ENCODE data around the gene CPN2.

The CPN2 gene

DNA sequence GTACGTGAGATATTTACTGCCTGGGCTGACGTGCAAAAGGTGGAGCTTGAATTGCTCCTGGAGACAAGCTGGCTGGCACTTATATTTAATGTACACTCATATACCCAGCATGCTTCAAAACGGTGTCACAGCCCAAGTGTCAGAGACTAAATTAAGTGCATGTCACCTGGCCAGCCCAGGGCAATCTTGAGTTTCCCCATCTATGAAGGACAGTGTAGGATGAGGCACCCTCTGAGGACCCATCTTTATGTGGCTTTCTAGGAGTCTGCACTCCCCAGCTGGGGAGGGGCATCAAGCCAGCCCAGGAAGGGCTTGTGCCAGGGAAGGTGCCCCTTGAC is 13.2 kb upstream of the CPN2 start:
- H3K4me3 ChIP-seq (ENCODE audit: low read depth, low read length) = no peak overlapping the region
- no peak for DNase-seq (ENCODE audit: low read depth)

GRCh38 chr3:194360568-194360967 is 9.4 kb upstream of the CPN2 start:
- no peak for DNase-seq (ENCODE audit: low read depth)

GRCh38 chr3:194357681-194358080 is 6.6 kb upstream of the CPN2 start:
- no peak for DNase-seq (ENCODE audit: low read depth)
- no peak overlapping the region for H3K4me3 ChIP-seq (ENCODE audit: low read depth, low read length)

More at GRCh38 chr3:194360568-194360967, 9.4 kb upstream of the CPN2 start:
- no peak overlapping the region for H3K4me3 ChIP-seq (ENCODE audit: low read depth, low read length)

DNA sequence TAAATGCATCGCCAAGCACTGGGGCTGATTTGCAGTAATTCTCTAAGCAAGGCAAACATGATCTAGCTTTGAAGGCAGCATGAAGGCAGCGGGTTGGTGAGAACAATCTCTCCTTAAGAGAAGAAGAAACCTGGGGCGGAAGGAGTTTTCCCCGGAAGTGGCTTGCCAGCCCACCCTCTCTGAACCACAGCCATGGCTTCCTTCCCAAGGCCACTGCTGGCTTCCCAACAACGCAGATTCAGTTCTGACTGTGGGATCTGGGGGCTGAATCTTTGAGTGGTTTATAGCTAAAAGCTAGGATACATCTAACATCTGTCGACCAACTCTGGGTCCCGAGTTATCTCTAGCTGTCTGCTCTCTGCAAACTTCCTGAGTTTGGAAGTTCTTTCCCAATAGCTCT is 4.3 kb upstream of the CPN2 start:
- DNase-seq (ENCODE audit: low read depth) = no peak
- no peak overlapping the region for H3K4me3 ChIP-seq (ENCODE audit: low read depth, low read length)

DNA sequence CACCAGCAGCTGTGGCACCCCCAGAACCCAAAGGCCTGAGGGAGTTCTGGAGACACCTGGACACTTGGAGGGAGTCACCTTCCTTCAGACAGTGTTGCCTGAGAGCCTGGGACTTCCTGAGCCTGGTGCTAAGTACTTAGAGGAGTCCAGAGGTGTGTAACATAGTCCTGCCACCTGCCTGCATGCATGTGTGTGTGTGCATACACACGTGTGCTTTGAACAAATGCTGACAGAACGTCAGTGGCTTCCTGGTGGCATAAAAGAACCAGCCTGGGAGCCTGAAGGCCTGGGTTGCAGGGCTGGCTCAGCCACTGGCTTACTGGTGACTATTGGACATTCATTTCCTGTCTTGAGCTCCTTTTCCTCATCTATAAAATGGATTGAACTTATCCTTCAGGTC is 3.2 kb upstream of the CPN2 start:
- DNase-seq (ENCODE audit: low read depth) = no peak
- no peak overlapping the region for H3K4me3 ChIP-seq (ENCODE audit: low read depth, low read length)

- H3K4me3 ChIP-seq (ENCODE audit: low read depth, low read length) = no peak overlapping the region
- DNase-seq (ENCODE audit: low read depth) = no peak
Measured at GRCh38 chr3:194352667-194353246, 1.6 kb upstream of the CPN2 start.

GRCh38 chr3:194351952-194352536 is 916 bp upstream of the CPN2 start:
- DNase-seq (ENCODE audit: low read depth) = no peak
- no peak overlapping the region for H3K4me3 ChIP-seq (ENCODE audit: low read depth, low read length)

DNA sequence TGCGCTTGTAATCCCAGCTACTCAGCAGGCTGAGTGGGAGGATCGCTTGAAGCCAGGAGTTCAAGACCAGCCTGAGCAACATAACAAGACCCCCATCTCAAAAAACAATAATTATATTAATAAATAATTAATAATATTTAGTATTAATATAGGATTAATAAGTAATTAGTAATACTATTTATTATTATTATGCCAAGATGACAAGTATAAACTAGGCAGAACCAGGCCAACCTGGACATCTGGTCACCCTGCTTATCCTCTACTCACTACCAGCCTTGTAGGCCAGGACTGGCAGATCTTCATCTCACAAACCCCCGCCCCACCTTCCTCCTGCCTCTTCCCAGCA is 429 bp downstream of the CPN2 start:
- no peak overlapping the region for H3K4me3 ChIP-seq (ENCODE audit: low read depth, low read length)
- no peak for DNase-seq (ENCODE audit: low read depth)

DNA sequence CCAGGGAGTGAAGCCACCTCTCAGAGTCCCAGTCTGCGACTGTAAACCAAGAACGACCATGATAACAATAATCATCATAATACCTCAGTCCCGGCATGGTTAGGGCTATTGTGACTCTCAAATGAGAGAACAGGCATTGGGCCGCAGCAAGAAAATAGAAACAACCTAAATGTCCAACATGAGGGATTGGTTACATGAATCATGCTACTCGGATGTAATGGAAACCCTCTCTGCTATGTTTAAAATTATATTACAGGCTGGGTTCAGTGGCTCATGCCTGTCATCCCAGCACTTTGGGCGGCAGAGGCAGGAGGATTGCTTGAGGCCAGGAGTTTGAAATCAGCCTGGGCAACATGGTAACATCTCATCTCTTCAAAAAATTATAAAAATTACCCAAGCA is 2.8 kb downstream of the CPN2 start:
- no peak for DNase-seq (ENCODE audit: low read depth)
- no peak overlapping the region for H3K4me3 ChIP-seq (ENCODE audit: low read depth, low read length)

GRCh38 chr3:194346621-194347020 is 4.5 kb downstream of the CPN2 start:
- H3K4me3 ChIP-seq (ENCODE audit: low read depth, low read length) = no peak overlapping the region
- DNase-seq (ENCODE audit: low read depth) = no peak

DNA sequence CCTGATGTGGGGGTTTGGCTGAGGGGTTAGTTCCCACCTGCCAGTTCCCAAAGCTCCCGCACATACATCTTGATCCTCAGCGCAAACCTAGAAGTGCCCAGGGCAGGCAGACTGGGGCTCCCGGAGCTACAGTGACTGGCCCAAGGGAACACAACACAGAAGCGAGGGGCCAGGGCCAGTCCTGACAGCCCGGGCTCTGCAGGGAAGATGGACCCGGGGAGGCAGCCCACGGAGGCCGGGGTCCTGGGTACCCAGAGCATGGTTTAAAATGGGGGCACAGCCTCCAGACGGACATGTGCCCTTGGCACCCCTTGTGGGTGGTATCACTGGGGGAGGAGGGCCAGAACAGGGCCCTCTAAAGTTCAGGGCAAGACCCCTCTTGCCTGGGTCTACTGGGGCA is 5.1 kb downstream of the CPN2 start:
- DNase-seq (ENCODE audit: low read depth) = no peak
- H3K4me3 ChIP-seq (ENCODE audit: low read depth, low read length) = no peak overlapping the region

DNA sequence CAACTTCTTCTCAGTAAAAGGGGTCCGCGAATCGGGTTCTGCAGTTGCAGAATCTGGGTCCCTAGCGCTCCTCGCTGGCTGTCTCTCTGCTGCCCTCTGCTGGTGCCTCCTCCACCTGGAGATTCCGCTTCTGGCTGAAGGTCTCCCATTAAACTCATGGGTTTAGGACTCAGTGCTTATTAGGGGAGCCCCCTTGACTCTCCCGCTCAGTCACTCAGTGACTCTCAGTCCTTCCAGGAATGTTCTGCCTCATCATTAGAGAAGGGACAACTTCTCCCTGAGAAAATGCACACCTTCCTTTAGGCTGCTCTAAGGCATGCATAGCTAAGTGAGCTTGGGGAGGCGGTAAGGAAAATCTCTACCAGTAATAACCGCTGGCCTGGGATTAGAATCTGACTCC is 7.1 kb downstream of the CPN2 start:
- H3K4me3 ChIP-seq (ENCODE audit: low read depth, low read length) = no peak overlapping the region
- no peak for DNase-seq (ENCODE audit: low read depth)

DNA sequence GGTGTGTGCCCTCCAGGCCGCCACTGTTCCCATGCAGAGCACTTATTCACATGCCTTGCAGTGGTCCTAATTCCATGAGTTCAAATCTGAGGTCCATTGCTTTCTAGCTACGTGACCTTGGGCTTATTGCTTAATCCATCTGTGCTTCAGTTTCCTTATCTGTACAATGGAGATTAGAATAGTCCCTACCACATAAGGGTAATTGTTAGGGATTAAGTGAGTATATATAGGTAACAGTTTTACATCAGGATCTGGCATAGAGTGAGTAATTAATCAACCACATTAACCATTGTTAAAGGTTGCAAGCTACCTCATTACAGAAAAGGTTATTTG is 7.6 kb downstream of the CPN2 start:
- DNase-seq (ENCODE audit: low read depth) = no peak

GRCh38 chr3:194342861-194343560 is 8.1 kb downstream of the CPN2 start:
- DNase-seq (ENCODE audit: low read depth) = no peak
- no peak overlapping the region for H3K4me3 ChIP-seq (ENCODE audit: low read depth, low read length)

More for the DNA sequence above, 7.6 kb downstream of the CPN2 start:
- no peak overlapping the region for H3K4me3 ChIP-seq (ENCODE audit: low read depth, low read length)

DNA sequence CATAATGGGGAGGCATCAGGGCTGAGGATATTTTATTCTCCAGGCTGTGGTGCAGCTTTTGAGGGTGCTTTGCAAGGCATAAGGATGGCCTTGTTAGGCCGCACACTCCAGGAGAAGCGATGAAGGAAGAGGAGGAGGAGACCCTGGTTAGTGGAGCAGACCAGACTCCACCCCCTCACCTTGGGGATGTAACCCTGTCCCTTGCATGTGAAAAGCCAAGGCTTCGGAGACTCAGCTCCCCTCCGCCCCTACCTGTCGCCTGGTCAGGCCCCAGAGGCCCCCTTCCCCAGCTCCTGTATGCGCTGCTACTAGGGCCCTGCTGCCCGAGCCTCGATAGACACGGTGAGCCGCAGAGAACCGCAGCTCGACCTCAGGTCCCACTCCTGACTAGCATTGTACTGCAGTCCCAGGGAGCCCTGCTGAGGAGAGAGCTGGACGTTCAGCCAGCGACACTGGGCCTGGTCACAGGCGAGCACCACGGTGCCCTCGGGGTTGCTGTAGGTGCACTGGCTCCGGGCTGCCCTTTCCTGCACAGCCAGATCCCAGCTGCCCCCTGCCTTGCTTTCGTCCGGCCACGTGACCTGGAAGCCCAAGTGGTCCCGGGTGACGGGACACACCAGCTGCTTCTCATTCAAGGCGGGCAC is 10.2 kb downstream of the CPN2 start:
- no peak overlapping the region for H3K4me3 ChIP-seq (ENCODE audit: low read depth, low read length)
- no peak for DNase-seq (ENCODE audit: low read depth)

DNA sequence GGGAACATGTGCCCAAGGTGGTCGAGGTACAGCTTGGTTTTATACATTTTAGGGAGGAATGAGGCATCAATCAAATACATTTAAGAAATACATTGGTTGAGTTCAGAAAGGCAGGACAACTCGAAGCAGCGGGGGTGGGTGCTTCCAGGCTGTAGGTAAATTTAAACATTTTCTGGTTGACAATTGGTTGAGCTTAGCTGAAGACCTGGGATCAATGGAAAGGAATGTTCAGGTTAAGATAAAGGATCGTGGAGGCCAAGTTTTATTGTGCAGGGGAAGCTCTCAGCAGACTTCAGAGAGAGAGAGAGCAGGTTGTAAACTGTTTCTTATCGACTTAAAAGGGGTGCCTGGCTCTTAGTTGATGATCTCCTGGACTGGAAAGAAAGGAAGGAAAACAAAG is 11.3 kb downstream of the CPN2 start:
- no peak overlapping the region for H3K4me3 ChIP-seq (ENCODE audit: low read depth, low read length)
- DNase-seq (ENCODE audit: low read depth) = no peak

DNA sequence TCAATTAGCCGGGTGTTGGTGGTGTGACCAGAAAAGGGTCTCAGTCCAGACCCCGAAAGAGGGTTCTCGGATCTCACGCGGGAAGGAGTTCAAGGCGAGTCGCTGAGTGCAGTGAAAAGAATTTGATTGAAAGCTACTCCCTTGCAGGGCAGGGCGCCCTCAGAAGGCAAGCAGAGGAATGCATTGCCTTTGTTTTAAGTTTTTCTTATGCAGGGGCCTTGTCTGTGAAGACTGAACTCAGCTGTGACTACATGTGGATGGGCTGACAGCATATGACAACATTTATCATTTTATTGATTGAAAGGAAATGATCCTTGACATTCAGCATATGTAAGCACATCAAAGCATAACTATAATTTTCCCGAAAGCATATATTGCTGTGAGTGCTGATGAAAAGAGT is 11.8 kb downstream of the CPN2 start:
- no peak for DNase-seq (ENCODE audit: low read depth)
- H3K4me3 ChIP-seq (ENCODE audit: low read depth, low read length) = no peak overlapping the region

DNA sequence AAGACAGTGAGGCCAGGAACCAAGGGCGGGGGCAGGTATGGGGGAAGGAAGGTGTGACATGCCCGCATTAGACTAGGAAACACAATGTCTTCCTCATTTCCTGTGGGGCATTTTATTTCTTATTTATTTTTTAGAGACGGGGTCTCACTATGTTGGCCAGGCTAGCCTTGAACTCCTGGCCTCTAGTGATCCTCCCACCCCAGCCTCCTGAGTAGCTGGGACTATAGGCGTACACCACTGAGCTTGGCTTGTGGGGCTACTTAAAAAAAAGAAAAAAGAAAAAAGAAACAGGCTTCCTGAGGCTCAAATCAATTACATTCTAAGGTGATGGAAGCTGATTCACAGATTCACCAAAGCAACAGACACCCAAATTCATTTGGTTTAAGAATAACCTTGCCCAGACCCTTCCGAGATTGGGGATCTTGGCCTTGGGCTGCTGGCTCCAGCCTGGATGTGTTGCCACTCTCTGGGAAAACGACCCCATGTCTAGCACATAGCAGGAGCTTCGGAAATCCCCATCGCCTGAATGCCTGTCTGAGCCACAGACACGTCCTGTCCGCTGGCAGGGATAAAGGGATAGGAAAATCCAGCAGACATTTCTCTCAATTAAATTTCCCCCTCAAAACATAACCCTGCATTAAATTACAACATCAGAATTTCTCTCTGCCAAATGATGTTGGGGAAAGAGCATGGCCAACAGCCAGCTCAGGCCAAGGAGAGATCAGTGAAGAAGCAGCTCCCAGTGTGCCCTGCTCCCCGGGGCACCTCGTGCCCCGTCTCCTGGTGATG is 13.0 kb downstream of the CPN2 start:
- no peak overlapping the region for H3K4me3 ChIP-seq (ENCODE audit: low read depth, low read length)
- no peak for DNase-seq (ENCODE audit: low read depth)

GRCh38 chr3:194336601-194337355 is 14.3 kb downstream of the CPN2 start:
- H3K4me3 ChIP-seq (ENCODE audit: low read depth, low read length) = no peak overlapping the region
- DNase-seq (ENCODE audit: low read depth) = no peak

GRCh38 chr3:194333981-194334320 is 17.2 kb downstream of the CPN2 start:
- no peak for DNase-seq (ENCODE audit: low read depth)
- no peak overlapping the region for H3K4me3 ChIP-seq (ENCODE audit: low read depth, low read length)
